HG03565 (cell line): ENCODE measurements around the gene TMEM187.

Source experiments
- ATAC-seq: cut with Tn5 transposase; IDR thresholded peaks from one replicate; pipeline ENCODE4 v1.9.1; 2021; ENCODE audit warnings: mild to moderate bottlenecking, moderate library complexity; ENCODE audit not compliant: unreplicated experiment

The TMEM187 gene

GRCh38 chrX:153972368-153973126 is at the start of gene TMEM187:
Gene TMEM187 (plus strand): TSS chrX:153972754. CDS start chrX:153982063, 9,309 bp downstream.
- peak; percentile 43 for ATAC-seq

- no peak for ATAC-seq
These were observed 49.4 kb upstream of the TMEM187 start for GRCh38 chrX:153922932-153923857.

GRCh38 chrX:153924149-153924861 is 48.2 kb upstream of the TMEM187 start:
- ATAC-seq: no peak

GRCh38 chrX:153925387-153925738 is 47.2 kb upstream of the TMEM187 start:
- no peak for ATAC-seq

- ATAC-seq: no peak
These were observed 46.6 kb upstream of the TMEM187 start, which contains the start of gene ARHGAP4 for GRCh38 chrX:153925739-153926551. Gene ARHGAP4 (minus strand): TSS chrX:153926264. CDS start chrX:153926202, 62 bp downstream.

GRCh38 chrX:153926552-153926857 is 46.0 kb upstream of the TMEM187 start:
- ATAC-seq: no peak

GRCh38 chrX:153926858-153927671 is 45.5 kb upstream of the TMEM187 start:
- no peak for ATAC-seq

GRCh38 chrX:153927672-153927921 is 45.0 kb upstream of the TMEM187 start:
- ATAC-seq: no peak

- ATAC-seq: peak; percentile 67
These were observed 44.4 kb upstream of the TMEM187 start for GRCh38 chrX:153927922-153928760.

- ATAC-seq: no peak
These were observed 43.7 kb upstream of the TMEM187 start for GRCh38 chrX:153928846-153929245.

GRCh38 chrX:153929576-153929975 is 43.0 kb upstream of the TMEM187 start:
- no peak for ATAC-seq

- ATAC-seq: no peak
These were observed 42.3 kb upstream of the TMEM187 start for GRCh38 chrX:153930011-153930910.

- ATAC-seq: no peak
These were observed 41.4 kb upstream of the TMEM187 start for GRCh38 chrX:153931151-153931550.

GRCh38 chrX:153931748-153932147 is 40.8 kb upstream of the TMEM187 start:
- ATAC-seq: no peak

GRCh38 chrX:153932220-153932915 is 40.2 kb upstream of the TMEM187 start:
- ATAC-seq: no peak

GRCh38 chrX:153933748-153934147 is 38.8 kb upstream of the TMEM187 start:
- no peak for ATAC-seq

- peak; percentile 8 for ATAC-seq
These were observed 38.3 kb upstream of the TMEM187 start for GRCh38 chrX:153934148-153934761.
